ENCODE results near the gene RPL29.

RPL29 gene

GRCh38 chr3:51962854-51963530, 32.7 kb downstream of the RPL29 start:
- TF ChIP-seq CTCF (conservative IDR thresholded peaks at IDR 0.05; ENCODE audit: low read depth, low read length): no peak
- DNase-seq (ENCODE audit: low read depth): no peak
- H3K4me3 ChIP-seq (ENCODE audit: low read length): no peak overlapping the region

- no peak overlapping the region for H3K4me3 ChIP-seq (ENCODE audit: low read length)
- no peak for TF ChIP-seq CTCF (conservative IDR thresholded peaks at IDR 0.05; ENCODE audit: low read depth, low read length)
- DNase-seq (ENCODE audit: low read depth): peak; percentile 84
These were observed 33.8 kb downstream of the RPL29 start for GRCh38 chr3:51961602-51962569.

DNA sequence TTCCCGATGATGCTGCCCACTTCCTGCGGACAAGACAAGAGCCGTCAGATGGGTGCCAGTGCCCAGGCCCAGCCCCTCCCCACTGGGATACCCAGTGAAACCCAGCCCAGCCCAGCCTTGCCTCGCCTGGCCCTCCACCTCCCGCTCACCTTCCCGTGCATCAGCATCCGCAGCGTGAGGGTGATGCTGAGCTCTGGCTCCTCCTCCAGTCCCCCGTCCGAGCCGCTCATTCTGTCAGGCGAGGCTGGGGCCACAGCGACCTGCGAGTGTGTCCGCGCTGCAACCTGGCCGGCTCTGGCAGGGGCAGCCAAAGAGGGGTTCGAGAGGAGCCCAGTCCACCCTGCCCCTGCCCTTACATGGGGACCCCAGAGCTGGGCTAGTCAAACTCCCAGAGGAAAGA, 34.7 kb downstream of the RPL29 start:
- no peak overlapping the region for H3K4me3 ChIP-seq (ENCODE audit: low read length)
- no peak for TF ChIP-seq CTCF (conservative IDR thresholded peaks at IDR 0.05; ENCODE audit: low read depth, low read length)
- DNase-seq (ENCODE audit: low read depth): no peak

- no peak overlapping the region for H3K4me3 ChIP-seq (ENCODE audit: low read length)
- TF ChIP-seq CTCF (conservative IDR thresholded peaks at IDR 0.05; ENCODE audit: low read depth, low read length): no peak
- no peak for DNase-seq (ENCODE audit: low read depth)
These were observed 35.3 kb downstream of the RPL29 start for GRCh38 chr3:51960386-51960785.

- no peak for DNase-seq (ENCODE audit: low read depth)
- TF ChIP-seq CTCF (conservative IDR thresholded peaks at IDR 0.05; ENCODE audit: low read depth, low read length): no peak
- H3K4me3 ChIP-seq (ENCODE audit: low read length): no peak overlapping the region
These were observed 36.0 kb downstream of the RPL29 start for GRCh38 chr3:51959651-51960050.

DNA sequence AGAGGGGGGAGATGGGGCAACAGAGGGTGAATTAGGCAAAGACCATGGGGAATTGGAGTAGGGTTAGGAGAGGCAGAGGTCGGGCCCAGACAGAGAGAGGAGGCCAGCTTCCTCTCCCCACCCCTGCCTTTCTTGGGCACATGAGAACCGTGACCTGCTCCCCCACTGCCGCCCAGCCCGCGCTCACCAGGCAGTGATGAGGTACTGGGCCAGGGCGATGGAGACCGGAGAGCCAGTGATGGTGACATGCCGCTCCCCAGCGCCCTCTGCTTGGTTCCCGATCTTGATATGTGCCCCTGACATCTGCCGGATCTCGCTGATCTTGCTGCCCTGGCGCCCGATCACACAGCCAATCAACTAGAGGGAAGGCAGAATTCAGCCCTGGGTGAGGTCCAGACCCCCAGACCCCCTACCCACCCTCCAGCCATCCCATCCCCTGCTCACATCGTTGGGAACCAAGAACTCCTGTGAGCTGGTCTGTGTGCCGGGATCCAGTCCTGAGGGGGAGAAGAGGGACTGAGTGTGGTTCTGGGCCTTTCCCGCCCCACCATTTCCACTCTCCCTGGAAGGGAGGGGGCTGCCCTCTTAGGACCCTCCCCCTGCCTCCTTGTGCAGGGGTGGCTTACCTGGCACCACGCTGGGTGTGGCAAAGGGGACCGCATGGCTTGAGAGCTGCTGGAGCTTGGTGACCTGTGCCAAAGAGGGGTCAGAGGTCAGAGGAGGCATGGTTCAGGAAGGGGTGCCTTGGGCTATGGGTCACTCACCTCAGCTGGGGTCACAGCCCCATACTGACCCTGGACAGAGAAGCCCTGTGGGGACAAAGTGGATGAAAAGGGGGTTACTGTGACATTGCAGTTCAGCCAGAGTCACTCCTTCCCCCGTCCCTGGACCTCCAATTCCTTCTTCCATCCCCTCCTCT, 36.8 kb downstream of the RPL29 start:
- no peak for TF ChIP-seq CTCF (conservative IDR thresholded peaks at IDR 0.05; ENCODE audit: low read depth, low read length)
- DNase-seq (ENCODE audit: low read depth): no peak
- no peak overlapping the region for H3K4me3 ChIP-seq (ENCODE audit: low read length)
